ENCODE results near the gene CELF4.

- TF ChIP-seq GATA3 (IDR thresholded peaks at IDR 0.05; ENCODE audit: low read depth, low read length) = no peak
- TF ChIP-seq GATA2 (IDR thresholded peaks at IDR 0.05; ENCODE audit: low read depth, low read length) = no peak
Observed at GRCh38 chr18:37314534-37314933, 251.1 kb downstream of the CELF4 start.

All from SH-SY5Y (cell line).